NCI-H1092 treated with DMSO at 0.1 percent for 48 hours (cell line): Measurements from ENCODE around the gene SLC49A4.

Source experiments
- DNase-seq: peaks from one replicate; lab custom pipeline; 2025; lab: John Stamatoyannopoulos, UW

The SLC49A4 gene

DNA sequence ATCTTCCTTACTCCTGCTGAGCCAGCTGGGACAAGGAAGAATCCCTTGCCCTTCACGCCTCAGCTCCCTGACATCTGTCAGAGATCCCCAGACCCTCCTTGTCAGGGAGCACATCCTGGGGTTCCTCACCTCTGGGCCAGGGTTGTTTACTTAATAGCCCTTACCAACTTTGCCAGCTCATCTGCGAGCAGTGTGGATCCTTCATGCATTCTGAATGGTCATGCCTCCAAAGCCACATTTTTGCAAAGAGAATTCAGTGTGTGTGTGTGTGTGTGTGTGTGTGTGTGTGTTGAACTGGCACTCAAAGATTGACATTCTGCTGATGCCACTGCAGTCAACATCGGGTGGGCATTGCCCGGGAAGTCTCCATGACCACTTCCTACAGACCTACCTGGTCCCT, 112.6 kb downstream of the SLC49A4 start:
- DNase-seq, result no peak

GRCh38 chr3:122908251-122908650, 113.4 kb downstream of the SLC49A4 start:
- no peak for DNase-seq

GRCh38 chr3:122911901-122912300, 117.0 kb downstream of the SLC49A4 start:
- no peak for DNase-seq

DNA sequence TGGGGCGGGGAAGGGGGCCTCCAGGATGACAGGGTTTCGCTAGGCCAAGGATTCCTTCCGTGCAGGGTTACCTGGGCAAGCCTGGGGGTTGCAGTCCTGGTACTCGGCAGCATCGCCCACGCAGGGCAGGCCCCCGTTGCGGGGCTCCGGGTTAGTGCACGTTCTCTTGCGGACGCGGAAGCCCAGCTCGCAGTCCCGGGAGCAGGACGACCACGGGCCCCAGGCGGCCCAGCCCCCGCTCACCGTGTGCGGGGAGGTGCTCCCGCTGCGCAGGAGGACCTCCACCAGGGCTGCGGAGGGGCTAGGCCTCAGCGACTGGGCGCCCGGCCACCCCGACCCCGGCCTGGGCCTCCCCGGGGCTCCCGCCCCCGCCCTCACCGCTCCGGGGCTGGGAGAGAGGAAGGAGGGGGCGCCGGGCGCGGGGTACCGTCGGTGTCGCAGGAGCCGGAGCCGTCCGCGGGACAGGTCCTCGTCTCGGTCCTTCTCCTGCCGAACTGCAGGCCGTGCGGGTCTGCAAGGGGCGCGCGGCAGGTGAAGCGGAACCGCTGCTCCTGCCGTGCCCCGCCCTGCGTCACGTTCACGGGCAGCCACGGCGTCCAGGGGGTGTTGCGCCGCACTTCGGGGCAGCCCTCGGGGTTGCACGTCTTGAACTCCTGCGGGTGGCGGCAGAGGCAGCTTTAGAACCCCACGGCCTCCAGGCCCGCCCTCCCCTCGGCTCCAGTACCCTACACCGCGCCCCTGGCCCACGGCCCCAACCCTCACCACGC, 118.1 kb downstream of the SLC49A4 start:
- no peak for DNase-seq

GRCh38 chr3:122913539-122914100, 118.8 kb downstream of the SLC49A4 start:
- DNase-seq, result no peak

DNA sequence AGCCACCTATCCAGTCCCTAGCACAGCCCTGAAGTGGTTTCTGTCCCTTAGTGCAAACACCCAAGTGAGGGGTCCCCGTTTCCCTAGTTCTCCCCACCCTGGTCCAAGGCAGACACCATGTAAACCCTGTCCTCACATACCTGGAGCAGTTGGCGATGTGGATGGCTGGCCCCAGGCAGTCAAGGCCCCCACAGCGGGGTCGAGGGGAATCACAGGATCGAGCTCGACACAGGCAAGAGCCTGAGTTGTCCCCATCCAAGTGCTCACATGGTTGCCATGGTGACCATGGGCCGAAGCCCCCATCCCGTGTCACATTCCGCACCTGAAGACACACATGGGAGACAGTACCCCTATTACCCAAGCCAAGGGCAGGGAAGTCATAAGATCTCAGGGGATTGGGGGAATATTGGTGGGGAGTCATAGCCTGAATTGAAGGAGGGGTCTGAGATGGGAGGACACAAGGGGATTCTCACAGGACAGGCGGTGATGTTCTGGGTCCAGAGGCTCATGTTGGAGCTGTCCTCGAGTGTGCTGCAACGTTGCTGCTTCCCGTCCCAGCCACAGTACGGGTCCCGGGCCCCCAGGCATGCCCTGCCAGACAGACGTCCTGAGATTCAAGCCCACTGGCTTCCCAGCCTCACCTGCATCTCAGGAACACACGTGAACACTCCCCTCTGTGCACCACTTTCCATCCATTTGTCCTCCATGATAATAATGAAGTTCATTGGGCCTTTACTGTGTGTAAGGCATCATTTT, 120.6 kb downstream of the SLC49A4 start:
- DNase-seq, result no peak

- DNase-seq, result no peak
Observed at GRCh38 chr3:122916084-122916483, 121.2 kb downstream of the SLC49A4 start.

GRCh38 chr3:122916580-122916979, 121.7 kb downstream of the SLC49A4 start:
- DNase-seq, result no peak

DNA sequence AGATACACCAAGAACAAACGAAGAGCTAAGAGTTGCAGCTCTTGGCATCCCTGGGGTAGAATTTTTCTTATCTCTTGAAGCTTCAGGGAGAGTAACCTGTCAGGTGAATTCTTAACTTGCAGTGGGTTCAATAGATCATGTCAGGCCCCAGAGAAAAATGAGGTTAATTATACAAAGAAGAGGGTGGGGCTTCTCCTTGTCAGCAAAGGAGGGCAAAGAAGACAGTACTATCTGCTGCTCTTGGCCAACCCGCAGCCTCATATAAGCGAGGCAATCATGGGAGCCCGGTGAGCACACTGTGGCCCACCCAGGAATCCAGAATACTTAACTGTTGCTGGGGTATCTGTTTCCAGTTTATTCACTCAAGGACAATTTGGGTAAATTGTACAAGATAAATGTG, 122.5 kb downstream of the SLC49A4 start:
- no peak for DNase-seq

- DNase-seq, result no peak
Observed at GRCh38 chr3:122918576-122919290, 123.9 kb downstream of the SLC49A4 start.

DNA sequence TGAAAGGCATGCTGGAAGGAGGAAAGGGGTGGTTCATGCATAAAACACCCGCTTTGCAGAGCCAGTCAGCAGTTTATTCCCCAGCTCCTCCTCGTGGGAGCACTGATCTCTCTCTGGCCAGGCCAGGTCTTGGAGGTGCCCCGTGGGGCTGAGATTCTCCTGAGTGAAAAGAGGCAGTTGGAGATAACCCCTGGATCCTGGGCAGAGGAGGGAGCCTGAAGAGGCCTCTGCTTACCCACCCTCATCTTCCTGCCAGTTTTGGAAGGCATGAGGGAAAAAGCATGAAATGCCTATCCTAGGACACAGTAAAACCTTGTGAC, 124.4 kb downstream of the SLC49A4 start:
- DNase-seq, result no peak

DNA sequence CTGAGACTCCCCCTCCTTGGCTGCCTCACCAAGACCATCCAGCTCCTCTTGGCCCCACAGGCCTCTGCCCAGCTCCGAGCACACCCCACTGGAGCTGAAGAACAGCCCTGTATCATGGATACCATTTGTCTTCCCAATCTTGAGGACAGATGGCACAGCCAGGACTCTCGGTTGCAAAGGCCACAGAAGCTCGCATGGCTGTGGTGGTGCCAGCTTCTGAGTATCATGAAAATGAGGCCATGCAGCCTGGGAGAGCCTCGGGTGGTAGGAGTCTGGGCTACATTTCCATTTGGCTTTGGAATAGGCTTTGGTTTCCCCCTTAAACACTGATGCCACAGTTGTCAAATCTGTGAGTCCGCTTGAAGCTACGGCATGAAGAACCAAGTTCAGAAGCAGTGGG, 126.1 kb downstream of the SLC49A4 start:
- no peak for DNase-seq

DNA sequence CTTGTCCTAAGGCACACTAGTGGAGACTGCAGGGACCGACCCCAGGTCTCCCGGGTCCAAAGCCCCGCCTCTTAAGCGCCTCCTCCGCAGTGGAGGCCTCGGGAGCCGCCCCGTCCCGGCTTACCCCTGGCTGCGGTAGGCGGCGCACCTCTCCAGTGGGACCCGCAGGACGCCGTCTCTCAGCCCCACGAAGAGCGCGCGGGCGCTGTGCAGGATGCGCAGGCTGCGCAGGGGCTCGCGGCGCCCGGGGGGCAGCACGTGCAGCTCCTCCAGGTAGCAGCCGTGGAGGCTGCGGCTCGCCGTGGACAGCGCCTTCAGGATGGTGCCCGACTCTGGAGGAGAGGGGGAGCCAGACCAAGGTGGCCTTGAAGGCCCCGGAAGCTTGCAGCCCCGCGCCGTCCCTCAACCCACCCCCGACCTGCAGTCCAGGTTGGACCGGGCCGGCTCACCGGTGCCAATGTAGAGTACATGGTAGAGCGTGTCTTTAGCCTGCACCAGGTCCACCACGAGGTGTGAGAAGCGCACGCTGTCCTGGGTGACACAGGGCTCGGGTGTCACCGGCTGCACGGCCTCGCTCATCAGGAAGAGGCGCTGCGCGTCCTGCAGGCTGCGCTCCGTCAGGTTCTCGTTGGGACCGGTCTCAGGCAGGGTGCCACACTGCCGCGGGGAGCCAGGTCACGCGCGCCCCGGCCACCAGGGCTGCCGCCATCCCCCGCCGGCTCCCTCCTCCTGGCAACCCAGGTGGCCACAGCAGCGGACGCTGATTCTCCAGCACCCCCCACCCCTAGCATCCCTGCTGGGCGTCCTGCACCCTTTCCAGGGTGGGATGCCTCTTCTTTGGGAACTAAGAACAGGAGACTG, 127.2 kb downstream of the SLC49A4 start:
- no peak for DNase-seq

DNA sequence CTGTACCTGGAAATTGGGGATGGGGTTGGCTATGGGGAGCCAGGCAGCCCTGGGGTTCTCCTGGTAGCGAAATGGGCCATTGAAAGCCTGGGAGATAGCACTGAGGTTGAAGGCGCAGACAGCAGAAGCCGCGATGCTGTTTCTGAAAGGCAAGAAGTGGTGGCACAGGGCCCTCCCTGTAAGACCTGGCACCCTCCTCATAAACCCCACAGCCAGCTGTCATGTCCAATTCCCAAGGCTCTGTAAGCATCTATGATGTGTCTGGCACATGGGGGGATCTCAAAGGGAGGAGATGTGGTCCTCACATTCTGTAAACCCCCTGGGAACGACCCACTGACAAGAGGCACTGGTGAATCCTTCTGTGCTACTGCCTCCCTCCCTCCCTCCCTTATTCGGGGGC, 128.7 kb downstream of the SLC49A4 start:
- no peak for DNase-seq

DNA sequence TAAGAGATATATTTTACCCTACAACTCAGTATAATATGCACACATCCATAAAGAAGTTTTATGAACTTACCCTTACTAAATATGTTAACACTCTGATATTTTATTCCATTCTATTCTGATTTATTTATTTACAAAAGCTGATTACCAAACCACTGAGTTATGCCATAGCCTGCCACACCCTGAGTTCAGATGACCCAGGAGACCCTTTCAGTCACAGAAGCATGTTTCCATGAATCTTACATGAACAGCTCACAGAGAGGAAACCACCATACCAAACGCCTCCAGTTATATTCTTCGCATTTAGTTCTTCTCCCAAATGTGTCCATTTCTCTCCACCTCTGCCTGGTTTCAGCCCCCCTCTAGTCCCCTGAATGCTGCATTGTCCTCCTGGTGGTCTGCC, 129.2 kb downstream of the SLC49A4 start:
- no peak for DNase-seq

DNA sequence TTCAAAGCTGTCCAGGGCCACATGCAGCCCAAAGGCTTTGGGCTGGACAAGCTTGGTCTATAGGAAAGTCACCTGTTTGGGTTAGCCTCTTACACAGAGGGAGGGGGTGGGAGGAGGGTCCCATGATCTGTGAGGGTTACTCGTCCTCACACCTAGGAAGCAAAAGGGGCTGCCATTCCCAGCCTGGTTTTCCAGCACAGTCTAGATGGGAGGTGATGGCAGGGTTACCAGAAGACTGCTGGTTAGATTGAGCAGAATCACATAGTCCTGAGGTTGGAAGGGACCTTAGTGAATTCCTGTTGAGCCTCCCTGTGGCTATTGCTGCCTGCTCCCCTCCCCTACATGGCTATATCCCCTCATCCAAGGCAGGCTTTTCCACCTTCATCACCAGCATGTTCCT, 130.9 kb downstream of the SLC49A4 start:
- DNase-seq, result no peak

GRCh38 chr3:122926322-122926721, 131.5 kb downstream of the SLC49A4 start:
- no peak for DNase-seq

- DNase-seq, result no peak
Observed at GRCh38 chr3:122926811-122927210, 131.9 kb downstream of the SLC49A4 start.

DNA sequence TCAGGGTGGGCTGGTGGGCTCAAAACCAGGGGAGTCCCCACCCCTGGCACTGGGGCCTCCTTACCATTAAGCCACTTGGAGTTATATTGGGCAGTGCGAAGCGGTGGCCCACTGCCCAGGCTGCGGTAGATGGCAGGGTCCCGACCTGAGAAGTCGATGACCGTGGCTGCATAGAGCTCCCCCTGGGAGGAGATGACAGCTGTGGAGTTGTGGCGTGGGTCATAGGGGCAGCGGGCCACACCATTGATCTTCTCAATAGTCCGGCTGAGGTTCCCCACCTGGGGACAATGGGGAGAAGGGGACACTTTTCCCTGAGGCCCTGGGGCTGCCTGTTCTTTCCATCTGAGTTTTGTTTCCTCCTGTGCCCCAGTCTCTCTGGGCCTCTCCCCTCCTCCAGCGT, 132.9 kb downstream of the SLC49A4 start:
- DNase-seq, result no peak

DNA sequence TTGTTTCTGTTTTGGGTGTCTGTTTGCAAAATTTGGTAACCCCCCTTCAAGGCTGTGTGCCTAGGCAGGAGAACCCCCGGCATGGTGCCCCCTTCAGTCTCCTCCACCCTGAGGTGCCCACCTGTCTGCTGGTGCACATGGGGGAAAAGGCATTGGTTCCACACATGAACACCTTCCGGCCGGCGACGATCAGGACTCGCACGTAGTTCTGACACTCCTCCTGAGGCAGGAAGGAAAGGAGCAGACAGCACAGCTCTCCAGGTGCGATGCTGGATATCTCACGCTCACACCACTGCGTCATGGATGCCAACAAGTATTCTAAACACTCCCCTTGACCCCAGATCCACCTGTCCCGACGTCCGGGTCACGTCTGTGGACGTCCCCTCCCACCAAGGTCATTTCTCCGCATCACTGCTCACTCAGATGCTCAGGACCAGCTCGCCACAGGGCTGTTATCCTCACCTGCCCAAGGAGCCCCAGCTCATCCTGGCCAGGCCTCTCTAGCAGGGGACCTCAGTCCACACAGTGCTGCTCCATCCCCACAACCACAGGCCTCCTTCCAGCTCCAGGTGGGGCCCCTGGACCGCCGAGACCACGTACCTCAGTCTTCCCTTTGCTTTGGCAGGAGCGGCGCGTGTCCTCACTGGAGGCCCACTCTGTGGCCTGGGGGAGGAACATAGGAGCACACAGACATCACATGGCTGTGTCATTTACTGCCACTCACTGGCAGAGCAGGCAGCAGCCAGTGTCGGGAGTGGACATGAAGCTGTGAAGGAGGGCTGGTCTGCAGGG, 133.7 kb downstream of the SLC49A4 start:
- DNase-seq, result no peak
